Stimulated activated CD4-positive, alpha-beta T cell treated with anti-CD3 and anti-CD28 coated beads, Interleukin-2, amount 100 ng/mL, for 48 hours (primary cell): ENCODE measurements around the gene MARCHF3.

Experiments used
- DNase-seq, 2 donors: peaks; one replicate each; pipeline ENCODE4 v3.0.0-alpha.2; 2020

Gene MARCHF3

DNA sequence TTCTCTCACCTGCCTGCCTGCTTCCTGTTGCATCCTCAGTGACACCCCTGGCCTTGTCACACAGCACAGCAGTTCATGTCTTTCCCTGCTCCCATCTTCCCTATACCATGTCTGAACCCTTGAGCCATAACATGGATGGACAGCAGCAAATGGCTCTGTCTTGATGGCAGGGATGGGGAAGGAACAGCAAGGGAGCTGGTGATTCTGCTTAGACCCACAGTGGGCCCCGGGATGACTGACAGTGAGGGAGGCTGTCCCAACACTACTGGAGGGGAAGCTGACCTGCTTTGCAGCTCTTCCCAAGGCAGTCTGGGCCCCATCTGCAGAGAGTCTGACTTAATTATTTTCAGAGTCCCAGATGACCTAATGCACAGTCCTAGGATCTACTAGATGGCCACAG, 48.2 kb downstream of the MARCHF3 start:
- DNase-seq: no peak

DNA sequence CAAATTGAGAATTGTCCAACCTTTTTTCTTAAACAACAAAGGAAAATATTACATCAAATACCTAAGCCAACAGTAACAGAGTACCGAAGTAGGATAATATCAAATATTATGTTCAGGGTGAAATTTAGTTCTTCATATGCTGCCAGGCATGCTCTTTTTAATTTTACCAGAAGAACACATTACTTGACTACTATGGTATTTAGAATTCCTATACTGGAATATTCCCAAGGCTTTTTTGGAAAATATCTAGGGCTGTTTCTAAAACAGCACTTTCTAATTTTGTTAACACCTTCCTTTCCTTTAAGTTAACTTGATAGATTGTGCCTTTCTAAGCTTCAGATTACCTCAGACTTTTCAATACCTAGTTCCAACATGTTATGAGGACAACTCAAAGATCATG, 48.7 kb downstream of the MARCHF3 start:
- no peak for DNase-seq

- no peak for DNase-seq
These were observed 49.1 kb downstream of the MARCHF3 start for GRCh38 chr5:126981222-126981621.

DNA sequence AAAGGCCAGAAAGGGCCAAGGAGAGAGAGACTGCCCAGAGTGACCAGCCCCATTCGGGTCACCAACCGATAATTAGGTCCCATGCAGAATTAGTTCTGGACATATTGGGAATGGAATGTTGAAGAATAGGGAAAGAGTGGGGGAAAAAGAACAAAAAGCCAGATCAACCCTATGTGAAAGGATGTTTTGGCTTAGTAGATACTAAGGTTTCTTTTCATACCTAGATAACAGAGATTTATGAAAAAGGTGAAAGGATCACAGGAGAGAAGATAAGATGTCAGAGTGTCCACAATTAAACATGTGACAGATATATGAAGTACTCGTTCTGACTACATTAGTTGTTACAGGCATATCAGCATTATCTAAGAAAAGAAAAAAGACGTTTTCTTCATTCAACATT, 52.1 kb downstream of the MARCHF3 start:
- DNase-seq: no peak

DNA sequence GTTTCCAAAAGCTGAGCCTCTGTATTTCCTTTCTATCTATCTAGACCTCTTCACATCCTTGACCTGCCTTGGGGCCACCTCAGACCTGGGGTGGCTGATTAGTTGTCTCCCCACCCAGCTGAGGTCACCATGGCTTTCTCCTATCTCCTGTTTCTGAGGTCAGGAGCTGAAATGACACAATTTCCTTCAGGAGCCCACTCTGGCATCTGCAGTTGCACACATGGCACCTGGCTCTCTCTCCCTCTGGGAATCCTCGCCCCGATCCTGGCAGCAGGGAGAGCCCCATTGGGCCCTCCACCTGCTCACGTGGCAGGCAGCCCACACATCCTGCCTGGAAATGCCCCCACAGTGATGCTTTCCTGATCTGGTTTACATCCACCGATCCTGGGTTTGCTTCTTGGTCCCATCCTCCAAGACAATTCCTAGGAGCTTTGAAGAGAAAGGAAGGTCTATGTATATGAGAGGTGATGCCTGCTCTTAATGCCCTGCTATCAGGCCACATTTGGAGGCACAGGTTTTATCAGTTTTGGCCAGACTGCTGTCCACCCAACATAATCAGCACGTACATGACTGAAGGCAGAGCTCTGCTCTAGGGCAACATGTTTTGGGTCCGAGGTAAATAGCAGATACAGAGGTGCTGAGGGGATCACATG, 53.7 kb downstream of the MARCHF3 start:
- no peak for DNase-seq

DNA sequence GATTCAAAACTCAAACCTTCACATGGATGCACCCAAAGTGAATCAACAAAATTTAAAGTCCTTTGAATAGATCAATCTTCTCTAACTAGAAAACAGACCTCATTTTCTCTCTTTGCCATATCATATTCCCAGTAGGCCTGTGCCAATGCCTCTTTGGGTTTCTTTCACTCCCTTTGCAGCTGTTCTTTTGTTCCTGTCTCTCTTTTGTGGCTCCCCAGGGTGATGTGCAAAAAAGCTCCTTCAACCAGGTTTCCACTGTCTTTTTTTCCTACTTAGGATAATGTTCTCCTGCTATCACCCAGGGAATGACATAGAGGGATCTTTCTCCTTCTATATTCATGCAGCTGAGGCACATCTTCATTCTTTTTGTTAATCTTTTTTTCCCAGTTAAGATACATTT, 54.6 kb downstream of the MARCHF3 start:
- DNase-seq: no peak

GRCh38 chr5:126973193-126973592, 57.2 kb downstream of the MARCHF3 start:
- no peak for DNase-seq

DNA sequence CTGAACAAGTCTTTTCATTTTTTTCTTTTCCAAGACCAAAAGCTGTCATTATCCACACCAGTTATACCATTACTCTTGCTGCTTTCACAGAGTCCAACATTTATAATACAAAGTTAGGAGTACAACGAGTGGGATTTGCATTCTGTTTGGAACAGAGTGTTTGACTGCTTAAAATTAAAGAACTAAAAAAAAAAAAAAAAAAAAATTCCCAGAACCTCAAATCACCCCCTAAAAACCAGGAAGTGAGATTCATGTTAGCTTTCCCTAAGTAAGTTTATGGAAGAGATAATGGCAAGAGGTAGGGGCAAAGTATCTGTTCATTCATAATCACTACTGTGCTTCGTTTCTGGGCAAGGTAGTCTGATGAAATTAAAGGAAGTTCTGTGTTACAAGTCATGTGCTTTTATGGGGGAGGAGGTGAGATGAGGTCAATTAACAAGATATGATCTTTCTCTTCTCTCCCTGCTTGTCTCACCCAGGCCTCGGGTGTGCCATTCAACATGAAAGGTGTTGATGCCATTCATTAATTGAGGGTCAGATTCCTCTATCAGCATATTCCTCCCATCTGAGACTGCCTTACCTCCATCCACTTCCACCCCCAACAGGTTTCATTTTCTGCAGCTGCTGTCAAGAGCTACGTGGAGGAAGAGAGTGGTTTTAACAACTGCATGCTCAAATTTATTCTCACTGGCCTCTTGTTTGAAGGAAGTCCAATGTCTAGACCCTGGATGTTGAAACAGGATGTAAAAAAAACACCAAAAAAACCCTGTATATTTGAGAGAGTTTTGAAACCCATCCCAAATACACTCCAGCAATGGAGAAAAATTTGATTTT, 58.1 kb downstream of the MARCHF3 start:
- DNase-seq: peak in 1 of 2 donors; percentile 5

DNA sequence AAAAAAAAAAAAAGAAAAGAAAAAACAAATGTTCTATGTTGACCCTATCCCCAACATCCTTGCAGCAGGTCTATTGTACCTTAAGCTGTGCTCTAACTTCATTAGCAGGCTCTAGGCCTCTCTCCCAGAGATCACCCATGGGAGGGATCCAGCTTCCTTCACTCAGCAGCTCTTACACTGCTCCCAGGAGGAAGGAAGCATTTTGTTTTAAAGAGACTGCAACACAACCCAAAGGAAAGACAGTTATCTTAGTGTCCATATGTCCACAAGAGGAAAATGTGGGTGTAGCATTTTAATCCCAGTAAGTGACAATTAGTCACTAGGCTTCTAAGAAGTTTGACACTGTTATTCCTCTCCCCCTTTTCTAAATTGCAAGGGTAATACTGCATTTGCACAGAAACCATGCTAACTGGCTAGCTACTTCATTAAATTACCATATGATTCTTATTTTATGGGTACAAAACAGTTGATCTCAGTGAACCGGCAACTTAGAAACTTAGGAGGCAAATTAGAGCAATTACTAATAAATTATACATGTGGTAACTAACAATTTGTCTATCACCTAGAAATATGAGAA, 58.8 kb downstream of the MARCHF3 start:
- DNase-seq: no peak

DNA sequence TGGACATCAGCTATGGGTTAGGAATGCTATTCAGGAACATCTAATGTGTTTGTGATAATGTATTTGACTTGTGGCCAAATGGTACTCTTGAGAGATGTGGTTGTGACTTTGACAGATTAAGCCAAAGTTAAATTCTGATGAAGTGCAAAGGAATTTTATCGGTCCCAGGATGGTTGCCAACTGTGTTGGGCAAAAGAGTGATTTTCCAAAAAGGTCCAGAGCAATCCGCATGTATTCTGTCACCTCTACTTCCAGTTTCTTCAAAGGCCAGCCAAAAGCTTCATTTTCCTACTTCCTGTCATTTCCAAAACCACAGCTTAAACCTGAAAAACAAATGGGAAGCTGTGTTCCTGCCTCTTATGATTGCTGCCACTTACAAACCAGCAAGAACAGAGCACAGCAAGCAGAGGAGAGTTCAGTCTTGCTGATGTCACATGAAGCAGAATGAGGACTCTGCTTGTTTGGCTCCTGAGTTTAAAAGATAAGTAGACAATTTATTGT, 59.8 kb downstream of the MARCHF3 start:
- DNase-seq: no peak

DNA sequence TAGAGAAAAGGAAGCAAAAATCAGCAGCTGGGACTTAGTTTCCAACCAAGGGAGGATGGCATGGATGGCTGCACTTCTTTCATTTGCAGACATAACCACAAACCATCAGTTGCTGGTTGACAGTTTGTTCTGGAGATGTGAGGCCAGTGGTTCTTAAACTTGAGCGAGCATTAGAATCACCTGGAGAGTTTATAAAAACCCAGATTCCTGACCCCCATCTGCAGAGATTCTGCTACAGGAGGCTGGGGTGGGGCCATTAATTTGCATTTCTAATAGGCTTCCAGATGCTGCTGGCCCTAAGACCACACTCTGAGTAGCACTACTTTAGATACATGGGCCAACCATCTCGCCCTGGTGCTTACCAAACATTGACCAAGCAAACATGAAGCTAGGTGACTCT, 60.8 kb downstream of the MARCHF3 start:
- no peak for DNase-seq

GRCh38 chr5:126967808-126968466, 62.4 kb downstream of the MARCHF3 start:
- DNase-seq: no peak

DNA sequence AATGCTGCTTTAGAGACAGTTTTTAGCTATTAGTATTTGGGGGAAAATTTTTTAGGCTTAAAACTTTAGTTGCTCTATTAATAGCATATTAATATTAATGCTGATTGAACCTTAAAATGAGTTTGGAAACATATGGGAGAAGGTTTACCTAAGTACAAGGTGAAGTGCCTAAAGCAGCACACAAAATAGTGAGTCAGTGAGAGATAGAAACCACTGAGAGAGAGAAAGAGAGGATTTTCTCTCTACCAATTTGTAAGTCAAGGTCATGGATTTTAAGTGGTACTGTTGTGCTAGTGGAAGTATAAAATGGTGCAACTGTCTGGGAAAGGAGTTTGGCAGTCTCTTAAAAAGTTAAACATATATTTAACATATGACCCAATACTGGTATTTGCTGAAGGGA, 64.9 kb downstream of the MARCHF3 start:
- DNase-seq: no peak

DNA sequence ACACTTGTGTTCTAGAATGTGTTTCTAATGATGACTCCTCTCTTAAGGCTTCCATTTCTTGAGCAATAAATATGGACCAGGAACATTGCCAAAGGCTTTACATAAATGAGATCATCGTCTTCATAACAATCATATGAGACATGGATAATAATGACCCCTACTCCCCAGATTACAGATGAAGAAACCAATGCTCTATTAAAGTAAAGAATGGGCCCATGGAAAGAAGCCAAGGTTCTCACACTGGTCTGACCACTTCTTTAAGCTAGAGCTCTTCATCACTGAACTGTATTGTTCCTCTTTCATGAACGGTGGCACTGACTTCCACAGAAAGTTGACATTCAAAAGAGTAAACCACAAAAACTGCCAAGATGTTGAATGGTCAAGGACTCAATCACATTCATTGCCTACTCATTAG, 65.3 kb downstream of the MARCHF3 start:
- no peak for DNase-seq

DNA sequence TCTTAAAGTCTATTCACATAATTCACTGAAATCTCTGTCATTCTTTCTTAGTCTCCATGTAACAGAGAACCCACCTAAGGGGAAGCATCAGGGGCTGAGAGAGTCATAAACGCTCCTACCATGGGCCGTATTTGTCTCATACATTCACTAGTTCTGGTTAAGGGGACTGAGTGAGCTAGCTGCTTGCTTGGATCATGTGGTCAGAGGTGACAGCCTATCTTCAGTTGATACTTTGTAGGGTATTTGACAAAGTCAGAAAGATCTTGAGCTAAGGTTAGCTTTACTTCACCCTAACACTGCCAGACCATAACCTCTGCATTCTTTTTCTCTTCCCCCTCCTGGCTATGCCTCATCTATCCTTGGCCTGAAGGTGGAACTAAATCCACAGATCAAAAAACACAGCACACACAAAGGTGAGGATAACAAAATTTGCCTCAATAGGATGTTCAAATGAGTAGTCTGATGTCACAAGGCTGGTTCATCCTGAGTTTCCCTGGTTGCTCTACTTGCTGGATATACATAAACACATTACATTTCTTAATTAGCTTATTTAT, 66.5 kb downstream of the MARCHF3 start:
- DNase-seq: no peak

DNA sequence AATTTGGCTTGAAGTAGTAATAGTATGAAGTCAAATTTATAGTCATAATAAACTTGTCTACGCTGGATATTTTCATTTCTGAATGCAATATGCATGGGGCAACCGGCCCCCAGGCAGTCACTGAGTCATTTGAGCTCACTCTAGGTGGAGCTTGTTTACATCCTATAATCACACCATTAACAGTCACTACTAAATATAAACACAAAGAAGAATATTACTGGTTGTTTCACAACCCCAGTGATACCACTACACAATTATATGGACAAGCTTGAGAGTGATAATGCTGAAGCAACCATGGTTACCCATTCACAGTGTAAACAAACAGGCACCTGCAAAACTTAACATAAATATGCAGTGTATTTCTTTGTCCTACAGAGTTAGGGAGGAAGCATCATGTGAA, 68.7 kb downstream of the MARCHF3 start:
- no peak for DNase-seq

DNA sequence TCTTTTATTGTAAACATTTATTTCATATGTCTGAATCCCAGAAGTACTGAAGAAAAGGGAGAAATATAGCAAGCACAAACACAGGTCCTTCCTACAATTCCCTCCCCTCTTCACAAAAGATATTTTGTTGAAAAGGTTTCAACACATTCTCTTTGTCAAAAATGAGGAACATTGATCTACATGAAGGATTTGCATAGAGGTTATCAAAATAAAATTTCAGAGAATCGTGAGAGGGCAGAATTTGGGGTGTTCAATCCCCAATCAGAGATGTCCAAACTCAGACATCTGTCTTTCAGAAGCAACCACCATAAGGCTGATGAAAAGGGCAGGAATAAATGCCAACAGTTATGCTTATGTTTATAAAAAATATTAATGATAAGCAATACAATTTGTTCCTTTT, 69.2 kb downstream of the MARCHF3 start:
- no peak for DNase-seq

DNA sequence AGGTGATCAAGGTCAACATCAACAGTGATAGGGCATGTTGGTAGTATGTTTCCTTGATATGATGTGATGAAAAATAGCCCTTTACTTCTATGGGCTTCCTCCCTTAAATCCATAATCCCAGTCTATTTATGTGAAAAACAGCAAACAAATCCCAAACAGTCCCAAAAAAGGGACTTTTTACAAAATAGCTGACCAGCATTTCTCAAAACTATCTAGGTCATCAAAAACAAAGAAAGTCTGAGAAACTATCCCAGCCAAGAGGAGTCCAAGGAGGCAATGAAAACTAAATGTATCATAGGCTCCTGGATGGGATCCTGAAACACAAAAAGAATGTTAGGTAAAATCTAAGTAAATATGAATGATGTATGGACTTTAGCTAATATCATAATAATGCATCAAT, 71.2 kb downstream of the MARCHF3 start:
- DNase-seq: no peak

DNA sequence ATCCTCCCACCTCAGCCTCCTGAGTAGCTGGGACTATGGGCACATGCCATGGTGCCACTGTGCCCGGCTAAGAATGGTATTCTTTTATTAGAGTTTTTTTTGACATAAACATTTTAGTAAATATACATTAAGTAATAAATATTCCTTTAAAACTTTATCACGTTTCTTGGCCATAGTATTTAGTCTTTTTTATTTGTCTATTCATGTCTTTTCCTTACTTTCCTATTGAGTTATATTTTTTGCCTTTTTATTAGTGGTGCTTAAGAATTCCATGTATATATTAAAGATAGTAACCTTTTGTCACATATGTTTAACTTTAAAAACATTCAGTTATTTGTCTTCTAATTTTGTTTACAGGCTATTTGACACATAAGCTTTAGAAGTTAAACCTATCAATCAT, 73.4 kb downstream of the MARCHF3 start:
- DNase-seq: no peak

- no peak for DNase-seq
These were observed 75.4 kb downstream of the MARCHF3 start for GRCh38 chr5:126954981-126955380.

GRCh38 chr5:126953640-126954039, 76.7 kb downstream of the MARCHF3 start:
- no peak for DNase-seq

- DNase-seq: no peak
These were observed 80.9 kb downstream of the MARCHF3 start for GRCh38 chr5:126949475-126949874.

- DNase-seq: no peak
These were observed 81.9 kb downstream of the MARCHF3 start for GRCh38 chr5:126948453-126948852.
